ENCODE data around the gene SOX13. TPM values are rescaled to one million over a fixed set of nuclear protein-coding genes. Genes with fewer than 3 reads are reported as not detected.

SOX13 gene
- total RNA-seq, 2 donors from 2014 or later: 91.9 to 95.9 TPM

- peak; percentile 51 for DNase-seq (ENCODE audit: low spot score)
- Histone ChIP-seq H3K4me3 (peak within 1 kb of the TSS; percentile 54 to 64), H3K4me1 (replicated peaks) (peaks cover 3% of the 10 kb centered on the region), H3K9me3 (no peaks in the 10 kb centered on the region), H3K27me3 (replicated peaks; ENCODE audit: insufficient read depth) (no peaks in the 10 kb centered on the region), H3K27ac (peak within 1 kb of the TSS; percentile 83 to 88), H3K36me3 (no peaks in the 10 kb centered on the region)
- intact Hi-C loops (cut with DNase I): loop anchor here (5.0 kb wide), 1 partner anchor 289 kb away; the partner anchor contains the start of gene SNRPE
- 0% methylated on average over 44 of the region's 94 CpGs for WGBS
- TF ChIP-seq POLR2AphosphoS5 (IDR thresholded peaks at IDR 0.05): no peak
- TF ChIP-seq POLR2A (IDR thresholded peaks at IDR 0.05): peak; percentile 27
Observed at GRCh38 chr1:204151552-204152309, 78.8 kb downstream of the SOX13 start, which contains the start of gene ETNK2. TSS of gene ETNK2 (minus strand) at chr1:204152044. CDS start at chr1:204151852, 192 bp downstream.

GRCh38 chr1:204152310-204153044 lies 79.6 kb downstream of the SOX13 start:
- Histone ChIP-seq H3K36me3 (no peaks in the 10 kb centered on the region), H3K27ac (peak overlapping the region; percentile 83 to 88), H3K9me3 (no peaks in the 10 kb centered on the region), H3K4me1 (replicated peaks) (peaks cover 3% of the 10 kb centered on the region), H3K27me3 (replicated peaks; ENCODE audit: insufficient read depth) (no peaks in the 10 kb centered on the region), H3K4me3 (peak overlapping the region; percentile 54 to 64)
- TF ChIP-seq CTCF (IDR thresholded peaks at IDR 0.05) (no peak), POLR2A (IDR thresholded peaks at IDR 0.05) (no peak), POLR2AphosphoS5 (IDR thresholded peaks at IDR 0.05) (no peak)
- intact Hi-C loops (cut with DNase I): loop anchor here (5.0 kb wide), 1 partner anchor 290 kb away; the partner anchor contains the start of gene SNRPE
- DNase-seq (ENCODE audit: low spot score): no peak
- WGBS: 34% methylated on average over 18 of the region's 25 CpGs

- 93% methylated on average over 5 of the region's 5 CpGs for WGBS
- H3K4me1 ChIP-seq (replicated peaks): peaks cover 3% of the 10 kb centered on the region
- TF ChIP-seq POLR2A (IDR thresholded peaks at IDR 0.05): no peak
- TF ChIP-seq CTCF (IDR thresholded peaks at IDR 0.05): no peak
- TF ChIP-seq POLR2AphosphoS5 (IDR thresholded peaks at IDR 0.05): no peak
- no peaks in the 10 kb centered on the region for H3K36me3 ChIP-seq
- no peaks in the 10 kb centered on the region for H3K9me3 ChIP-seq
- H3K27me3 ChIP-seq (replicated peaks; ENCODE audit: insufficient read depth): no peaks in the 10 kb centered on the region
- intact Hi-C loops (cut with DNase I): loop anchor here (5.0 kb wide), 1 partner anchor 291 kb away; the partner anchor contains the start of gene SNRPE
- no peak for DNase-seq (ENCODE audit: low spot score)
- no peak overlapping the region for H3K4me3 ChIP-seq
- H3K27ac ChIP-seq: no peak overlapping the region
Observed at GRCh38 chr1:204153667-204154066, 80.8 kb downstream of the SOX13 start.

GRCh38 chr1:204154568-204155255 lies 81.8 kb downstream of the SOX13 start:
- DNase-seq (ENCODE audit: low spot score): peak; percentile 26
- H3K4me1 ChIP-seq (replicated peaks): peaks cover 3% of the 10 kb centered on the region
- H3K27ac ChIP-seq: no peak overlapping the region
- no peaks in the 10 kb centered on the region for H3K9me3 ChIP-seq
- intact Hi-C loops (cut with DNase I): loop anchor here (5.0 kb wide), 1 partner anchor 292 kb away; the partner anchor contains the start of gene SNRPE
- no peaks in the 10 kb centered on the region for H3K36me3 ChIP-seq
- H3K4me3 ChIP-seq: no peak overlapping the region
- TF ChIP-seq POLR2A (IDR thresholded peaks at IDR 0.05) (no peak), POLR2AphosphoS5 (IDR thresholded peaks at IDR 0.05) (peak; percentile 42)
- 65% methylated on average over 15 of the region's 15 CpGs for WGBS
- no peaks in the 10 kb centered on the region for H3K27me3 ChIP-seq (replicated peaks; ENCODE audit: insufficient read depth)

GRCh38 chr1:204155881-204156280 lies 83.0 kb downstream of the SOX13 start:
- Histone ChIP-seq H3K9me3 (no peaks in the 10 kb centered on the region), H3K4me1 (replicated peaks) (peaks cover 3% of the 10 kb centered on the region), H3K27me3 (replicated peaks; ENCODE audit: insufficient read depth) (no peaks in the 10 kb centered on the region), H3K4me3 (no peak overlapping the region), H3K36me3 (no peaks in the 10 kb centered on the region), H3K27ac (no peak overlapping the region)
- DNase-seq (ENCODE audit: low spot score): no peak
- whole genome bisulfite sequencing: 95% methylated on average over 7 of the region's 10 CpGs
- intact Hi-C loops (cut with DNase I): no loop called here
- TF ChIP-seq CTCF (IDR thresholded peaks at IDR 0.05) (no peak), POLR2A (IDR thresholded peaks at IDR 0.05) (no peak), POLR2AphosphoS5 (IDR thresholded peaks at IDR 0.05) (no peak)
